ENCODE results near the gene POLR2H.
"Not testable (repeated sequence)": the region's sequence is repeated elsewhere in the genome, so short reads cannot be mapped to it uniquely, and the experiment has no call there.

The POLR2H gene

GRCh38 chr3:184335661-184336546 is 25.6 kb upstream of the POLR2H start:
- DNase-seq (ENCODE audit: low read depth in 2 of 2): peak; percentile 70 to 82

DNA sequence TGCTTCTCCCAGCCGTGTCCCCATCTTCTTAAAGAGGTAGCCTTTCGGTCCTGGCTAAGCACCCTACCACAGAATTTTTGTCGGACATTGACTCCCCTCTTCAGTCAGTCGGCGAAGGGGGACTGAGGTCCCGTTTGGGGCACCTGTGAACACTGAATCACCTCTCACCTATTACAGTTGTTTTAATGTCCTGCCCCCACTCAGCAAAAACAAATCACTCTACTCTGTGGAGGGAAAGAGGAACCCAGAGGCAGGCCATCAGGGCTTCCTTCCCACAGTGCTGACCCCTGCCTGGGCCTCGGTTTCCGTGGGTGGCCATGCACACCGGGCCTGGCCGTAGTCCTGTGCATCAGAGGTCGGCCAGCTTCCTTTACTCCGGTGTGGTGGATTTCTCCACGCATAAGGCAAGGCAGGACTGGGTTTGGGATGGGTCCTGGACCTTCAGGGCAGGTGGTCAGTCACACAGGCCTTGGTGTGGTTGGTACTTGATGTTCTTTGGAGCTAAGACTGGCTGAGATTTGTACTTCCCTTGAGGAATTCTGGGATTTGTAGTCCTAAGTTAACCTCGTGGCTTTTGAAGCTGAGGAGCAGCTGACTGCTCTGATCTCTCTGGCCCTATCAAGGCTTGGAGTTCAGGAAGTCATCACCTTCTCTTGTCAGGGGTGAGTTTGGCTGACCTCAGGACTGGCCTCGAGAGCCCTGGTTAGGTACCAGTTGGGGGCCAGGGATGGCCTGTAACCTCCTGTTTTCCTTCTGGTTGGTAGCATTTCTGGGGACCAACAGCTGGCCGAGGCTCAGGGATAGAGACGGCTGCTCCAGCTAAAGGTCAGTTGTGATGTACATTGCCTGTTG is 24.7 kb upstream of the POLR2H start:
- DNase-seq (ENCODE audit: low read depth in 2 of 2): no peak

DNA sequence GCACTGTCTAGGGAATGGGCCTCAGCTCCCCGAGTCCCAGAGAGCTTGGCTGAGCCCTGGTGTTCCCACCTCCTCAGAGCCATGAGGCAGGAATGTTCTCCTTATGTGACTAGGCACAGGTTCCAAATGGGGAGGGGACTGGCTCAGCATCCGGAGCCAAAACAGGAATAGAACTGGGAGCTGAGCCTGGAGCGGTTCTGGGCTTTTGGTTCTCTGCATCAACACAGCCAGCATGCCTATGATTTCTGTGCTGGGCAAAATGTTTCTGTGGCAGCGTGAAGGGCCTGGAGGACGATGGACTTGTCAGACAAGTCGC is 24.2 kb upstream of the POLR2H start, which contains the start of gene FAM131A:
TSS of gene FAM131A (plus strand) at position 202 of the 316 bp plus-strand sequence. CDS start at position 233, 31 bp downstream.
- DNase-seq (ENCODE audit: low read depth in 2 of 2): no peak

DNA sequence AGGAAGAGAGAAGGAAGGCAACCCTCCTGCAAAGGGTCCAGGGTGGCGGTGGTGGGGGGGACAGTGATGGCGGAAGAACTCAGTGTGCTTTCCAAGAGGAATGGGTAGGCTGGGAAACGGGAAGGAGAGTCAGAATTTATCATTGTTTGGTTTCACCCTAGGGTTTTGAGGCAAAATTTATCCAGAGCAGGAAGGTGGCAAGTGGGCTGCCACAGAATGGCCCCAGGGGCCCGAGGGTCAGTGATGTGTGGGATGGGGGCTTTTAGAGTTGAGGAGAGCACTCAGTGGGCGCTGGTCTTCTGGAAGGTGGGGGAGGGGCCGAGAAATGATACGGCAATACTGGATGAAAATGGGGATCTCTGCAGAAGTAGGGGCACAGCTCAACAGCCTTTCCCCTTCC is 23.5 kb upstream of the POLR2H start:
- DNase-seq (ENCODE audit: low read depth in 2 of 2): no peak

DNA sequence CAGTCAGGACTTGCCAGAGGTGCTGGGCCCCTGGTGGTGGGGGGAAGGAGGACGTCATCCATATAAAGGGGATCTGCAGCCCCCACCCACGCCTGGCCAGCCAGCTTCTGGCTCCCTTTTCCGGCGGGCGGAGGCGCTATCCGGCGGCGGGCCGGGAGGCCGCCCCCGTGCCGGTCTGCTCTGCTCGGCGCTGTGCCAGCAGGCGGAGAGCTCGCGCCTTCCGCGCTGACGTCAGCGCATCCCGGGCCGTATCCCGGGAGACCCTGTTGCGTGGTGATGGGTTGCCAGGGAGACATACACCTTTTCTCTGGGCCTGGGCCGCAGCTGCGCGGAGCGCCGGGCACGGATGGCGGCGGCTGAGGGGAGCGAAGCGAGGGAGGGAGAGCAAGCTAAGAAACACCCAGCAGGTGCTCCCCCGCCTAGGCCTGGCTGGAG is 23.0 kb upstream of the POLR2H start:
- DNase-seq (ENCODE audit: low read depth in 2 of 2): no peak

- DNase-seq (ENCODE audit: low read depth in 2 of 2): no peak
These were observed 22.5 kb upstream of the POLR2H start for GRCh38 chr3:184339001-184339400.

DNA sequence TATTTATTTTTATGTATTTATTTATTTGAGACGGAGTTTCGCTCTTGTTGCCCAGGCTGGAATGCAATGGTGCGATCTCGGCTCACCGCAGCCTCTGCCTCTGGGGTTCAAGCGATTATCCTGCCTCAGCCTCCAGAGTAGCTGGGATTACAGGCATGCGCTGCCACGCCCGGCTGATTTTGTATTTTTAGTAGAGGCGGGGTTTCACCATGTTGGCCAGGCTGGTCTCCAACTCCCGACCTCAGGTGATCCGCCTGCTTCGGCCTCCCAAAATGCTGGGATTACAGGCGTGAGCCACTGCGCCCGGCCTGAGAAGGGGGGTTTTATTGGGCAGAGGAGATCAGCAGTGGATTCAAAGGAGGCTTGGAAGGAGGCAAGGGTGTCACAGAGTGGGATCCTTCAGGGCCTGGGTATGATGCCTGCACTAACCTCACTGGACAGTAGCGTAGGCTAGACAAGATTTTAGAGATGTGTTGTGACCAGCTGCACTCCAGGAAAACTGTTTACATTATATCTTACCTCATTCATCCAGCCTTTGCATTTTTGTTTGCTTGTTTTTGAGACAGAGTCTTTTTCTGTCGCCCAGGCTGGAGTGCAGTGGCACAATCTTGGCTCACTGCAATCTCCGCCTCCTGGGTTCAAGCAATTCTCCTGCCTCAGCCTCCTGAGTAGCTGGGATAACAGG is 21.9 kb upstream of the POLR2H start:
- not testable (repeated sequence) for DNase-seq (ENCODE audit: low read depth in 2 of 2)

- no peak for DNase-seq (ENCODE audit: low read depth in 2 of 2)
These were observed 19.6 kb upstream of the POLR2H start for GRCh38 chr3:184341925-184342324.

- DNase-seq (ENCODE audit: low read depth in 2 of 2): no peak
These were observed 18.2 kb upstream of the POLR2H start for GRCh38 chr3:184343200-184343876.

- no peak for DNase-seq (ENCODE audit: low read depth in 2 of 2)
These were observed 16.8 kb upstream of the POLR2H start for GRCh38 chr3:184344579-184345316.

GRCh38 chr3:184345317-184346144 is 16.0 kb upstream of the POLR2H start:
- DNase-seq (ENCODE audit: low read depth in 2 of 2): no peak

- DNase-seq (ENCODE audit: low read depth in 2 of 2): no peak
These were observed 14.9 kb upstream of the POLR2H start for GRCh38 chr3:184346480-184347190.

DNA sequence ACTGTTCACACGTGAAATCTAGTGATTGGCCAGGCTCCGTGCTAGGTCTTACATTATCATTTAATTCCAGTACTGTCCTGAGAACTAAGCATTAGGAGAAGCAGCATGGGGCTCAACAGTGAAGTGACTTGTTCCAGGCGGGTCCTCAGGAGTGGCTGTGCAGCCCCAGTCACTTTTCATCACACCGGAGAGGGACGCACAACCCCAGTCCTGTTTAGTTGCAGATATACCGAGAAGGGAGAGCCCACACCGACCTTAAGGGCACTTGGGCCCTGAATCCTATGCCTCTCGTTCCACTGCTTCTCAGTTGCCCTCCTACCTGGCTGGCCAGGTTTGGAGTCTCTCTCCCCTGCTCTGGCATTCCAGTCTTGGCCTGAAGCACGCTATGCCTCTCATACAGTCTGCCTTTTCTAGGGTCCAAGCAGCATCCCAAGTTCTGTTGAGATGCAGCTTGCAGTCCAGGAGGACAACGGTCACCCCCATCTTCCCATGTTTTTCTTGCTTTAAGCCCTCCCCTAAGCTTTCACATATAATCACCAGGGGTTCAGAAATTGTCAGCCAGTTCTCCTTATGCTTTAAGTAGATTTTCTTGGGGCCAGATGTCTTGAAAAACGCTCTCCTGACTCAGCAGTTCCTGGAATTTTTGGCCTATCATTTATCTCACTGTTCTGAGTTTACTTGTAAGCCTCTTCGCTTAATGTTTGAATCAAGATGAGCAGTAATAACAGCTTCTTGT is 14.0 kb upstream of the POLR2H start:
- DNase-seq (ENCODE audit: low read depth in 2 of 2): no peak

DNA sequence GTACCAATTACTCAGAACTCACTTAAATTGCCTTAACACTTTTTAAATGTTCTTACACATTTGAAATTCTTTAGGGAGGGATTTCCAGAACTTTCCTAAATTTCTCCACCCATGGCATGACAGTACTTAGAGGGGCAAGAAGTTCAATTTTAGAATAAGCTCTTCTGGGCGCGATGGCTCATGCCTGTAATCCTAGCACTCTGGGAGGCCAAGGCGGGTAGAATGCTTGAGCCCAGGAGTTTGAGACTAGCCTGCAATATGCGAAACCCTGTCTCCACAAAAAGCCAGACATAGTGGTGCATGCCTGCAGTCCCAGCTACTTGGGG is 13.5 kb upstream of the POLR2H start:
- no peak for DNase-seq (ENCODE audit: low read depth in 2 of 2)

- DNase-seq (ENCODE audit: low read depth in 2 of 2): no peak
These were observed 11.7 kb upstream of the POLR2H start for GRCh38 chr3:184349563-184350470.

DNA sequence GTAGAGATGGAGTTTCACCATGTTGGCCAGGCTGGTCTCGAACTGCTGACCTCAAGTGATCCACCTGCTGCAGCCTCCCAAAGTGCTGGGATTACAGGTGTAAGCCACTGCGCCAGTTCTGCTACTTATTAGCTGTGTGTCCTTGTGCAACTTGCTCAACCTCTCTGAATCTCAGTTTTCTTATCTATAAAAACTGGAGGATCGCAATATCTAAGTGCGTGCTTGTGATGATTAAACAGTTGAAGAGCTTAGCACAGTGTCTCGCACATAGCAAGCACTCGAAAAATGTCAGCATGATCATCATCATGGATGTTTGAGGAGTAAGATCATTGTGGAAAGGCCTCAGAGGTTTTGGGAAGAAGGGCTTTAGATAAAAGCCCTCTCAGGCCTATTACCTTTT is 10.9 kb upstream of the POLR2H start:
- no peak for DNase-seq (ENCODE audit: low read depth in 2 of 2)

GRCh38 chr3:184351511-184352148 is 9.9 kb upstream of the POLR2H start:
- no peak for DNase-seq (ENCODE audit: low read depth in 2 of 2)

All from stimulated activated CD4-positive, alpha-beta T cell treated with anti-CD3 and anti-CD28 coated beads, Interleukin-15, amount 100 ng/mL, for 48 hours (primary cell).